ENCODE results near the gene TSHZ2.
"Not testable (repeated sequence)": the region's sequence is repeated elsewhere in the genome, so short reads cannot be mapped to it uniquely, and the experiment has no call there.

TSHZ2 gene

DNA sequence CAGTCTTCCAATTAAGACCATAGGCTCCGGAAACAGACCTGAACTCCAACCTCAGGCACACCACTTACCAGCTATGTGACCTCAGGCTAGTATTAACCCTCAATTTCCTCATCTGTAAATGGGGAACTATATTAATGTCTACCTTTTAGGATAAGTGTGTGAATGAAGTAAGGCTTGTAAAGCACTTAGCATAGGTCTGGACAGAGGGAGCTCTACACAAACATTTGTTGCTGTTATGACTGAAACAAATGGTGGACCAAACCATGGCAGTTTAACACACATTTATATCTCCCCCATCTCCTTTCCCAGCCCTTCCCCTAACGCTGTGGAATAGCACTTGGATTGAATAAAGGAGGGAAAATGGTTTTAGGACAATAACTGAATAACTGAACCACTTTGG, 48.7 kb downstream of the TSHZ2 start:
- DNase-seq (ENCODE audit: insufficient read length): no peak
- FAIRE-seq: no peak
- no peak for TF ChIP-seq POLR2AphosphoS5 (IDR thresholded peaks at IDR 0.05; ENCODE audit: low read depth, low read length)
- no peak for TF ChIP-seq TAF1 (IDR thresholded peaks at IDR 0.05; ENCODE audit: borderline replicate concordance, low read depth, low read length)
- TF ChIP-seq POLR2A (IDR thresholded peaks at IDR 0.05; ENCODE audit: low read depth, low read length): no peak

DNA sequence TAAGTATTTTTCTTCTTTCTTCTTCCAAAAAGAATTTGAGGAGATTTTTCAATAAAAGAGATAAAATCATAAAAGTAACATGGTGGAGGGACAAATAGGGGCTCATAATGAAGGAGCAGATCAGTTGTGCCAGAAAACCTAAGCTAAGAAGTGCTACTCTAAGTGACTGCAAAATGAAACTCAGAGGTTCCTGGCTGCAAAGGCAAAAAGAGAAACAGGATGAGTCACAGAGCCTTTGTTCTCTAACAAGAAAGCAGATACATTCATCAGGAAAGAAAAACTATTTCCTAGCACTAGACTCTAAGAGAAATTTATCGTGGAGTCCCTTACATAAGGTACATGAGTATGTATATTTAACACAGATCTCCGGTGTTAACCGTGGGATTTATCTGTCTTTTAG, 49.8 kb downstream of the TSHZ2 start:
- FAIRE-seq: no peak

DNA sequence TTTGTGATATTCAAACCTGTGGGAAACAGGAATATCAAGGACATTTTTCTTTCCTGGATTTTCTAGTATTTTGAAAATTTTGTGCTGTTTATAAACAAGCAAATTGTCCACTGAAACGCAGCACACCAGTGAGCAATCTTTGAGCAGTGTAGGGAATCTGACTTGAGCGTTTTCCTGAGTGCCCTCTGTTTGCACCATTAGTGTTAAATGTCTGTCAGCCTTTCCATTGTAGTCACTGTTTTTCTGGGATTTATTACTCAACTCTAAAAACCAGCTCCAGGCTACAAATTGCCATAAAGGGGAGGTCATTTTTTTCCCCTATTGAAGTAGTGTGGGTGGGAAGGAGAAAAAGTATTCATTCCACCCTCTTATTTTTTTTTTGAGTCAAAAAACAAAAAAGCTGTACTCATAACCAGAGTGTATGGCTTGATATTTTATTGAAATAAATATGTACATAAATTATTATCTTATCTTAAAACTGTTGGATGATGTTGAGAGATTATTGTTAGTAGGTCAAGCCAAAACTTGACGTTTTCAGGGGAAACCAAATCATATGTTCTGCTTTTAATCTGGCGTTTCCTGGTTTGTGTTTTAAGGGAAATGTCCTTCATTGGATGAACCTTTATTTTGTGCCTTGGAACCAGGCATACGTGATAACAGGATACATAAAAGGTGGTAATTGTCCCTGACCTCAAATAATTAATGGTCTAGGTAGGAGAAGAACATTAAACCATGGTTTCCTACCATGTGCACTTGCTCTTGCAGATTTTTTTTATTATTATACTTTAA, 51.8 kb downstream of the TSHZ2 start:
- FAIRE-seq (no peak), DNase-seq (ENCODE audit: insufficient read length) (no peak)
- TF ChIP-seq TAF1 (IDR thresholded peaks at IDR 0.05; ENCODE audit: borderline replicate concordance, low read depth, low read length) (no peak), POLR2AphosphoS5 (IDR thresholded peaks at IDR 0.05; ENCODE audit: low read depth, low read length) (no peak), POLR2A (IDR thresholded peaks at IDR 0.05; ENCODE audit: low read depth, low read length) (no peak)

More for the DNA sequence above, 49.8 kb downstream of the TSHZ2 start:
- TF ChIP-seq POLR2AphosphoS5 (IDR thresholded peaks at IDR 0.05; ENCODE audit: low read depth, low read length): no peak
- TF ChIP-seq TAF1 (IDR thresholded peaks at IDR 0.05; ENCODE audit: borderline replicate concordance, low read depth, low read length): no peak
- no peak for TF ChIP-seq POLR2A (IDR thresholded peaks at IDR 0.05; ENCODE audit: low read depth, low read length)
- no peak for DNase-seq (ENCODE audit: insufficient read length)

DNA sequence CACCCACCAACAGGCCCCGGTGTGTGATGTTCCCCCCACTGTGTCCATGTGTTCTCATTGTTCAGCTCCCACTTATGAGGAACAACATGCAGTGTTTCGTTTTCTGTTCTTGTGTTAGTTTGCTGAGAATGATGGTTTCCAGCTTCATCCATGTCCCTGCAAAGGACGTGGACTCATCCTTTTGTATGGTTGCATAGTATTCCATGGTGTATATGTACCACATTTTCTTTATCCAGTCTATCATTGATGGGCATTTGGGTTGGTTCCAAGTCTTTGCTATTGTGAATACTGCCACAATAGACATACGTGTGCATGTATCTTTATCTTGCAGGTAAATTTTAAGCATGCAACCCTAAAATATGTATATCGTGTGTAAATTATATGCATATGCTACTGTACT, 52.5 kb downstream of the TSHZ2 start:
- DNase-seq (ENCODE audit: insufficient read length); FAIRE-seq: not testable (repeated sequence)

DNA sequence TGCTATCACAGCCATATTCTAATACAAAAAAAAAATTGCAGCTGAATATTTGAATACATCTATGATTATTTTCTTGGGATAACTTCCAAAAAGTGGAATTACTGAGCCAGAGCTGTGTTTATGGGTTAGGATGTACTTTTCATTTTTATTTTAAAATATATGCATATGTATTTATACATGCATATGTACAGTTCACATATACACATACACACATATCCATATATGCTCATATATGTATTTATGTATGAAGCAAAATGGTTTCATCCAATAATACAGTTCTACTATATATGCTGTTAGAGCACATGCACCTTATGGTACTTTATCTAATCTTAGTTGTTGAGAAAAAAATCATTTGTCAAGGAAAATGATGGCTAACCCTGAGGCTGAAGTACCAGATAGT, 54.9 kb downstream of the TSHZ2 start:
- no peak for FAIRE-seq
- DNase-seq (ENCODE audit: insufficient read length): no peak
- no peak for TF ChIP-seq POLR2A (IDR thresholded peaks at IDR 0.05; ENCODE audit: low read depth, low read length)
- TF ChIP-seq POLR2AphosphoS5 (IDR thresholded peaks at IDR 0.05; ENCODE audit: low read depth, low read length): no peak
- no peak for TF ChIP-seq TAF1 (IDR thresholded peaks at IDR 0.05; ENCODE audit: borderline replicate concordance, low read depth, low read length)

DNA sequence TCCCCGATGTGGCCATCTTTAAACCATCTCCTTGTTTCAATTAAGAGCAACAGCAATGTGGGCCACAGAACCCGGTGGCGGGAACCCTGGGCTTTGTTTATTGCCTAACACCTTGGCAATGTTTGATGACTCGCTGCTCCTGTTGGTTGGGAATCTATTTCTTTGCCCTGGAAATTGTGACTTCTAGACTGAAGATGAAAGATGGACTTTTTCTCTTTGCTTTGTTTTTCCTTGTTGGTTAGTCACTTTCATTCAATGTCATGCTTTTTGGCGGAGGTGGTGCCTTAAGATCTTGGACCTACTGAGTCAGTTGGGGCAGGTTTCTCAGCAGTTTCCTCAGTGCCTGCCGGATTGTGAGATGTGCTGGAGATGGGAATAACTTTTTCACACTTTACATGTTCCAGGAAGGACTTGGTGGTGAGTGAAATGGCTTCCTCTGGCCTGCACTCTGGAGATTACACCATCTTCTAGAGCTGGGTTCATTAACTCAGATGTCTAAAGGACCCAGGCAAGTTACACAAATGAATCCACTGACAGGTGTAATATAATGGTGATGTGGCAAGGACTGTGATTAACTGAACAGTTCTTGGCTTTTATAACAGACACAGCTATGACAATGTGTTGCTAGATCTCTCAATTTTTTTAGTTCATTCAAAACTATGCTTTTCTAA, 56.3 kb downstream of the TSHZ2 start:
- TF ChIP-seq POLR2AphosphoS5 (IDR thresholded peaks at IDR 0.05; ENCODE audit: low read depth, low read length): no peak
- TF ChIP-seq POLR2A (IDR thresholded peaks at IDR 0.05; ENCODE audit: low read depth, low read length): no peak
- no peak for TF ChIP-seq TAF1 (IDR thresholded peaks at IDR 0.05; ENCODE audit: borderline replicate concordance, low read depth, low read length)
- DNase-seq (ENCODE audit: insufficient read length) (no peak), FAIRE-seq (no peak)

DNA sequence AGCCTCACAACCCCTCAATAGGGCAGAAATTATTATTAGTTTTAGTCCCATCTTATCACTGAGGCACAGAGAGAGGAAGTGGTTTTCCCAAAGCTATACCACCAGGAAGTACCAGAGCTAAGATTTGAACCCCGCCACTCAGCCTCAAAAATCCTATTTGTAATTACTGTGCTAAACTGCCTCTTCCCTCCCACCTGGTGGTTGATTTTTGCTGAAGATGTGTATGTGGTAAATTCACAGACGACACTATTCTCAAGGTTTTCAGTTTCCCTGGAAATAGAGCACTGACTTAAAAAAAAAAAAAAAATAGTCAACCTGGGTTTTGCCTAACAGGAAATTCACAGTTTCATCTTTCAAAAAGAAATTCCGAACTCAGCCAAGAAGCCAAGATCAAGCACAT, 57.9 kb downstream of the TSHZ2 start:
- DNase-seq (ENCODE audit: insufficient read length) (no peak), FAIRE-seq (no peak)
- no peak for TF ChIP-seq TAF1 (IDR thresholded peaks at IDR 0.05; ENCODE audit: borderline replicate concordance, low read depth, low read length)
- no peak for TF ChIP-seq POLR2AphosphoS5 (IDR thresholded peaks at IDR 0.05; ENCODE audit: low read depth, low read length)

DNA sequence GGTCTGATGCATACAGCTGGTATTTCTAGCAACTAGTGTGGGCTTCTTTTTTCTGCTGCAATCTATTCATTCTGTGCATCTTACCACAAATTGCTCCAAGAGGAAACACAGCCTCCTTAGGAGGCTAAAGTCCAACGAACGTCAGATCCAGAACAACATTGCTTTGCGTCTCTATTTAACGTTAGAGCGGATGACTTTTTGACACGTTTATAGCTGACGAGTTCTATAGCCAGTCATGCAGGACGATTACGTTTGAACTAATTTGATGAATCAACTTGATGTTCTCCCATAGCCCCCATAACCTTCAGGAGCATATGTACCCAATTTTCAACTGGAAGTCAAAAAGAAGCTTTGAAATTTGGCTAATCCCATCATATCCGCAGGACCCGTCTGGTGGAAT, 59.9 kb downstream of the TSHZ2 start:
- FAIRE-seq (no peak), DNase-seq (ENCODE audit: insufficient read length) (no peak)
- TF ChIP-seq POLR2AphosphoS5 (IDR thresholded peaks at IDR 0.05; ENCODE audit: low read depth, low read length): no peak
- TF ChIP-seq POLR2A (IDR thresholded peaks at IDR 0.05; ENCODE audit: low read depth, low read length): no peak
- no peak for TF ChIP-seq TAF1 (IDR thresholded peaks at IDR 0.05; ENCODE audit: borderline replicate concordance, low read depth, low read length)

DNA sequence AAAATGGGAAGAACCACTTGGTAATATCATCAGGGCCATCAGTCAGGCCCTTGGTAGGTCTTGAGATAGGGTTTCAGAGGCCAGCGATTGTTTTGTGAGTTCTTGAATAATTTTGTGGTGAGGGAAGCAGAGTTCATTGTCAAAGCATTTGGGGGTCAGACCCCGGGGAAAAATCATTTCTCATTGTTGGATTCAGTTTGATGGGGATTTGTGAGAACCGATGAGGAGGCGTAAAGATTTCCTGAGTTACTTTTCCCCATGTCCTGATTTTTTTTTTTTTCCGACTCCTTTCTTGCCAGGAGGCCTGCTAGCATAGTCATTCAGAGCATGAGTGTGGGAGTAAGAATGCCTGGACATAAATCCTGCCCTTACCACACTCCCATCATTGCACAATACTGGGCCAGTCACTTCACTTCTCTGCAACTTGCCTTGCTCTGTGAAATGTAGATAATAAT, 60.3 kb downstream of the TSHZ2 start:
- FAIRE-seq: no peak
- DNase-seq (ENCODE audit: insufficient read length): no peak
- TF ChIP-seq POLR2AphosphoS5 (IDR thresholded peaks at IDR 0.05; ENCODE audit: low read depth, low read length): no peak

DNA sequence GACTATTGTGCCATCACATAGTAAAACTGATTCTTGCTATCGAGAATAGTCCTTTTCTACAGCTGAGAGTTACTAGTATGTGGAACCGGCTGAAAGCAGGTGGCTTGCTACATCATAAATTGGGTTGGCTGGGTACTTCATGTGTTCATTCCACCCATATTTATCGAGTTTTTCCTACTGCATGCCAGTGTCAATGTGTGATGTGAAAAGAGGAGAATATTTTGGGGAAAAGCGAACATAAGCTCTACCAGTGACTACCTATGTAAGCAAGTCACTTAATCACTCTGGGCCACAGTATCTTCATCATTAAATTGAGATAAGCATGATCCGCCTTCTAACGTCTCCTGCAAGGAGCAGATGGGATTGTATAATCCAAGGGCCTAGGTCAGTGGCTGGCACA, 61.0 kb downstream of the TSHZ2 start:
- FAIRE-seq (no peak), DNase-seq (ENCODE audit: insufficient read length) (no peak)
- TF ChIP-seq POLR2AphosphoS5 (IDR thresholded peaks at IDR 0.05; ENCODE audit: low read depth, low read length): no peak
- TF ChIP-seq TAF1 (IDR thresholded peaks at IDR 0.05; ENCODE audit: borderline replicate concordance, low read depth, low read length): no peak
- no peak for TF ChIP-seq POLR2A (IDR thresholded peaks at IDR 0.05; ENCODE audit: low read depth, low read length)

DNA sequence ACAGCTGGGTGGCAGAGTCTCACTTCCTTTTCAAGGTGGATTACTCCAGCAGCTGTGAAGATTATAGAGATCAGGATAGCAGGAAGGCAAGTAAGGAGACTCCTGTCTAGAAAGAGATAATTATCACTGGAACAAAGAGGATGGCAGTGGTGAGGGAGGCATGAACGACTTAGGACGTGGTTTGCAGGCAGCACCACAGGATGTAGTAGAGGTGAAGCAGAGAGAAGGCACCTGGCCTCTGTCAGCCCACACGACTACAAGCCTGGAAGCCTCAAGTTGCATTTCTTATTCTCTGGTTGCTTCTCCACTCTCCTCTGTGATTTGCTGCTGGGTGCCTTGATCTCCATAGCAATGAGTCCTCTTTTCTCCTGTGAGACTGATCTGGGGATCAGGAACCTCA, 62.7 kb downstream of the TSHZ2 start:
- DNase-seq (ENCODE audit: insufficient read length) (no peak), FAIRE-seq (no peak)
- no peak for TF ChIP-seq POLR2AphosphoS5 (IDR thresholded peaks at IDR 0.05; ENCODE audit: low read depth, low read length)
- no peak for TF ChIP-seq TAF1 (IDR thresholded peaks at IDR 0.05; ENCODE audit: borderline replicate concordance, low read depth, low read length)
- no peak for TF ChIP-seq POLR2A (IDR thresholded peaks at IDR 0.05; ENCODE audit: low read depth, low read length)

DNA sequence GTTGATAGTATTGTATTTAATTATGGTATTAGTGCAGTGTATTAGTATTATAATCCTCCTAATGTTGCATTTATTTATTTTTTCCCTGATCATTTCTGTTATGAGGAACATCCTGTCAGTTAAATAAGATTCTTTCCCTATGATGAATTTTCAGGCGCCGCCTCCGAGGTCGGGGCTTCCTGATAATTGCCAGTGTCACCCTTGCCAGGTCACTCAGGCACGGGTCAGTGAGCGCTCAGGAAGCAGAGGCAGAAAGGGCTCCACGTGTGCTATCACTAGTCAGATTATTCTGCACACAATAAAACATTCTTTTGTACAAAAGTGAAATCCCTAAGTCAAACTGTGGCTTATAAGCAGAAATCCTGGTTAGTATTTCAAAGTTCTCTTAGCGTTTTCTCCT, 64.8 kb downstream of the TSHZ2 start:
- no peak for FAIRE-seq
- DNase-seq (ENCODE audit: insufficient read length): no peak

More for the DNA sequence above, 64.8 kb downstream of the TSHZ2 start:
- no peak for TF ChIP-seq POLR2A (IDR thresholded peaks at IDR 0.05; ENCODE audit: low read depth, low read length)
- no peak for TF ChIP-seq TAF1 (IDR thresholded peaks at IDR 0.05; ENCODE audit: borderline replicate concordance, low read depth, low read length)
- no peak for TF ChIP-seq POLR2AphosphoS5 (IDR thresholded peaks at IDR 0.05; ENCODE audit: low read depth, low read length)

All from GM12892 (cell line).